ENCODE measurements around the gene PPP4R2.

PPP4R2 gene

DNA sequence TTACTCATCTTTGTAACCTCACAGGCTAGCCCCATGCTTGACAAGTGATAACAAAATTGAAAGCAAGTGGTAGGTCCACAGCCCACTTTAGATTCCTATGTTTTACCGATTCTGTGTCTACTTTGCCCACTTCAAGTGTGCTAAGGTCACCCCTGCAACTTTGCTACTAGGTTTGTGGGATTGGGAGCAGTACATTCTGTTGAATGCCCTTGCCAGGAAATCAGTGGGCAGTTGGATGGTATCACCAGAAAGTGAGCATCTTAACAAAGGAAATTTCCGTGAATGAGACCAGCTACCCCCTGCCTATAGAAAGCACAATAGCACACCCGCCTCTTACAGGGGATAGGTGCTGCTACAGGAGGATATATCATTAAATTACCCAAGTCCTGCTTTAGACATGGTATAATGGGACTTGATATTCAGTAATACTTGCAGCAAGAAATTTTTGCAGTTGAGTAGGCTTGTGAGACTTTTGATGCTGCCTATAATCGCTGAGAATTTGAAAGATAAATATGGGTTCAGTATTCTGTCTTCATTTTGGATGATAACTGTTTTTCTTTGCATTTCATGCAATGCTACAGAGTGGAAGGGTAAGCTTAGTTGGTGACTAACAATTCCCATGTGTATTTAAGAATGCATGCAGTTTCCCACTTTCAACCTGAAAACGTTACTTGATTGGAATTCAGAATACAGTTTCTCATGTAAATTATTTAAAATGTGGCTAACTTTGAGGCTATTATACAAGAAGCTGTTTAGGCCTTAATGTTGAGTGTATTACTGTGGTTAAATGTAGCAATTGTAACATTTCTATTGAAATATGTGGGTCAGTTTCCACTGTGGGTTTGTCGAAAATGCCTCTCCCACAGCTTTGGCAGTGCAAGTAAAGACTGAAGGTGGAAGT is 74.3 kb downstream of the PPP4R2 start:
- DNase-seq (ENCODE audit: low spot score) = no peak

DNA sequence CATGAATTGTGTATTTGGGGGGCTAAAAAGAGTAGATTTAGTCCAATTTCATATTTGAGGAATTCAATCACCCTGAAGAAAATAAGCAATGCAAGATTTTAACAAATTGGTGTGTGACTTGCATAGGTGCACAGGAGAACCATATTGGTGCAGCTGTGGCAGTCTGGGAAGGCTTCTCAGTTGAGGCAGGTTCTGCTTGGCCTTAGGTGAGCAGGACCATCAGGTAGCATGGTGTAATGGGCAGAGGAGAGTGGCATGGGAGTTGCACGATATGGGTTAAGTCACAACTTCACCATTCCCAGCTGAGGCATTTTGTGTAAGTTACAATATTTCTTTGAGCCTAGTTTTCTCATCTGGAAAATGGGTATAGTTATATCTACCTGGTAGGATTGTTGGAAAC is 75.3 kb downstream of the PPP4R2 start:
- DNase-seq (ENCODE audit: low spot score) = no peak

DNA sequence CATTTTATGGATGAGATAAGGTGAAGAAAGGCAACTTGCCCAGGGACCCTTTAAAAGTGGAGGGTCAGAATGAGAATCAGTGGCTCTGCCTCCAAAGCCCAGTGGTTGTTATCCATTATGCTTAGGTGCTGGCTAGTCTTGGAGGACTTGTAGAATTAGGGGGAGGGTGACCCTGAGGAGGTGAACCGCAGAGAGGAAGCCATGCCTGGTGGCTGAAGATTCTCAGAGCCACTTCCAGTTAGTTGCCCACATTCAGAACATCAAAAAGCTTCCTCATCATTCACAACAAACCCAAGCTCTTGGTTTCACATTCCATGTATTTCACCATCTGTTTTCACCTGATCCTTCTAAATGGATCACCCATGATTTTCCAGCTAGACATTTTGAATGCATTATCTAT is 76.0 kb downstream of the PPP4R2 start:
- DNase-seq (ENCODE audit: low spot score) = no peak

DNA sequence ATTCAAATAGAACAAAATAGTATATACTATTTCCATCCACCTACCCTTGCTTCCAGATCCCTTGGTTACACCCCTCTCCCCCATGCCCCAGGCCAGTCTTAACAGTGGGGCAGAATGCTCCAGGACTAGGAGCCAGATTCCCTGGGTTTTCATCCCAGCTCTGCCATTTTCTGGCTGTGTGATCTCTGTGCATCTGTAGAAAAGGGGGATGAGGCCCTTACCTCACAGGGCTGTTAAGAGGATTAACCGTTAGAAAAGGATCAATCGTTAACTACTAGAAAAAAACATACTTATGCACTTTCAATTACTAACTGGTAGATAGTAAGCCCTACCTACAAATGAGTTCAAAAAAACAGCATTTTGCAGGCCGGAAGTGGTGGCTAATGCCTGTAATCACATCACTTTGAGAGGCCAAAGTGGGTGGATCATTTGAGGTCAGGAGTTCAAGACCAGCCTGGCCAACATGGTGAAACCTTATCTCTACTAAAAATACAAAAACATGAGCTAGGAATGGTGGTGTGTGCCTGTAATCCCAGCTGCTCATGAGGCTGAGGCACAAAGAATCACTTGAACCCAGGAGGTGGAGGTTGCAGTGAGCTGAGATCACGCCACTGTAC is 76.6 kb downstream of the PPP4R2 start:
- no peak for DNase-seq (ENCODE audit: low spot score)

DNA sequence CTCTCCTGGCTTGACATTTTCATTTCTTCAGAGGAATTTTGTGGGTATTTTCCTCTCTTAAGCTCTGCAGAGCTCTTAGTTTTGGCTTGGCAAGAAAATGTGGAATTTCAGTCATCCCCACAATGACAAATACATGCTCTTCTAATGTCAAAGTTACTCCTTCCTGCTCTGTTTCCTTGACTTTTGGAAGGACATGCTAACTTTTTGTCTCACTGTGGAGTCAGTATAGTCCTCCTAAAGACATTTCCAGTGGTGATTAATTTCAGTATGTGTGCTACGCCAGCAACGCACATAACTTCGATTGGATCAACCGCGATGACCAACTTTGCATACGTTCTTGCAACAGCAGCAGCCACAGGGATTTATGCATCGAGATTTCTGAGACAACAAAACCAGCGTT is 78.2 kb downstream of the PPP4R2 start:
- no peak for DNase-seq (ENCODE audit: low spot score)

DNA sequence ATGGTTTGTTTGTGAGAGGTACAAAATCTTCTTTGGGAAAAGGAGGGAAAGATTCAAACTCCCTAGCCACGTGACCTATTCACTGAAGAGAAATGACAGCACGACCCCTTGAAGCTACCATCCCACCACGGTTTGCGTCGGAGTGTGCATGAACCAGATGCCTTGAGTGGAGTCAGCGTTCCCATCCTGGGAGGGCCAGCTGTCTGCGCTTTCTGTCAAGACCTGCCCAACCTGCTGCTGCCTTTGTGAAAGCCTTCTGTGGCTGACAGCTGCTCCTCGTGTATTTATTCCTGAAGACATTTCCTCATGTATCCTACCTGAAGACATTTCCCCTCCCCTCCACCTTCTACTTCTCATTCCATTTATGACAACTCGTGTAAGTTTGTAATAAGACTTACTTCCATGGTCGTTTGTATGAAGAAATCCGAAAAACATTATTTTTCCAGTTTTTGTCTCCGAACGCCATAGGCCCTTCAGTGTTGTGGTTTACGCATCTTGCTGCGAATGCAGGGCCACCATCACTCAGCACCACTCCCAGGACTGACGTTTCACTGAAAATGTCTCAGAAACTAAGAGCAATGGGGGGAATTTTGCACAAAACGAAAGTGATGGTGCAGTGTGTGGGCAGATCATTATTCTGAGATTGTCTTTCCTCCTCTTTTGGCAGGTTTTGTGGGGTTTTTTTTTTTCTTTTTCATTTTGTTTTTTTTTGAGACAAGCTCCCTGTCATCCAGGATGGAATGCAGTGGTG is 83.8 kb downstream of the PPP4R2 start:
- no peak for DNase-seq (ENCODE audit: low spot score)

DNA sequence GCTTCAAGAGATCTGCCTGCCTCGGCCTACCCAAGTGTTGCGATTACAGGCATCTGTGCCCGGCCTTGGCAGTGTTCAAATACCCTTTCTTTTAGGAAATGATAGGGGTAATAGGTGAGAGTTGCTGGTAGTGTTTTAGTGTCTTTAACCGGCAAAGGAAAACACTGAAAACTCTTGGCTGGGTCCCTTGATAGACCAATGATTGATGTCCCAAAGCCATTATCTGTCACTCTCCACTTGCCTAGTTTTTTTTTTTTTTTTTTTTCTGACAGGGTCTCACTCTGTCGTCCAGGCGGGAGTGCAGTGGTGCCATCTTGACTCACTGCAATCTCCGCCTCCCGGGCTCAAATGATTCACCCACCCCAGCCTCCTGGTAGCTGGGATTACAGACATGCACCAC is 84.5 kb downstream of the PPP4R2 start:
- no peak for DNase-seq (ENCODE audit: low spot score)

DNA sequence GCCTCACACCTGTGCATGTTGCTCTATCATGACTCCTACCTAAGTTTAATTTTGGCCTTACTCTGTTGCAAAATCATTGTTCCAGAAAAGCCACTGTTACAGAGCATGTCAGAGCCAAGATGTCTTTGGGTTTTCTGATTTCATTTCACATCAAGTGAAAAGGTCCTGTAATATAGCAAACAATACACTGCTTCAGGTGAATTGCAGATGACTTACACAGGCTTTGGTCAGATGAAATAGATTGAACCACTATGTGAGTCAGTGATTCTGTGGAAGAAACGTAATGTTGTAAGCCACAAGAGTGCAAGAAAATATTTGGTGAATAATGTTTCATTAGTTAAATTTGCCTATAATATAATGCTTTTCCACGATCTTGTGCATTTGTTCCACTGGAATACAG is 87.6 kb downstream of the PPP4R2 start:
- DNase-seq (ENCODE audit: low spot score) = no peak

DNA sequence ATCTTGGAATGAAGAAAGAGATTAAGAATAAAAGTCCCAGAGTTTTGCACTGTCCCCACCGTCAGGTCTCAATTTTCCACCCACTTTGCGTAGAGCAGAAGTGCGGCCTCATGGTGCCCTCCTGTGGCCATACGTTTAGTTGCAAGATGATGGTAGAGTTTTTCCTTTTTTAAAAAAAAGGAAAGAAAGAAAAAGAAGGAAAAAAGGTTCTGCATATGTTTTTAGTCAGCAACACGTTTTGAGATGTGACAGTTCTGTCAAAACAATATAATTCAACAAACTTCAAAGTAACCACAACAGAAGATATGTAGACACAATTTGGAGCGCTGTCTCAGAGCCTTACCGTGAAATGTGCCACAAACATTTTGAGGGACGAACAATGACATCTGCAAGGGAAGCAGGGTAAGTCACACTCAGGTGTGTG is 89.5 kb downstream of the PPP4R2 start:
- peak; percentile 50 for DNase-seq (ENCODE audit: low spot score)

DNA sequence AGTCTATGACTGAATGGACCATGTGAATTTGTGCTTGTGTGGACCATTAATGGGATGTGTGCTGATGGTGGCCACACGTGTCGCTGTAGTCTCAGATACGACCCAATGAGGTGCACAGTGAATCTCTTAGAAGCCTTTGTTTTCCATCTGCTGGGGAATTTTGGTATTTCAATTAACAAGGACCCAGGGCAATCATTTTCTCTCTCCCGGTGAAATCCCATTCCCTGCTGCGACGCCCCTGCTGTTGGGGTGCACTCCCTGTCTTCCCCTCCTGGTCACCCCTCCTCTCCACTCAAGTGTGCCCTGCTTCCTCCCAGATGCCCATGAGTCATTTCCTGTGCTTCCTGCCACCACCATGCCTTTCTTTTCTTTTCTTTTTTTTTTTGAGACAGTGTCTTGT is 97.5 kb downstream of the PPP4R2 start:
- peak; percentile 68 for DNase-seq (ENCODE audit: low spot score)

DNA sequence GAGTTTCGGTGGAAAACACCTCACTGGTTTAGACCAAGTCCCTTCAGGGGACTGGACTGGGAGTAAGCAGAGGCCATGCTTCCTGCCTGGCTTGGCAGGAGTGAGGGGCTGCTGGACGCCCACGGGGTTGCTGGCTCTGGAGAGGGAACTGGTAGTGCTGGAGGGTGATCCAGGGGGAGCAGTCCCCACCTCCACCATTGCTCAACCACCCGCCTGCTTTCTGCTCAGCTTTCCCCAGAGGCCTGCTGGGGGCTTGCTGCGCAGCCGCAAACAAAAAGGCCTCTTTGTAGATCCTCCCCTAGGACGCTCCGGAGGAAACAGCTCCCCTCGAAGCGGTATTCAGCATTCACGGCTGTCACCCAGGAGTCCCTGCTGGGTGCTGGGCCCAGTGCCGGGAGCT is 98.3 kb downstream of the PPP4R2 start:
- no peak for DNase-seq (ENCODE audit: low spot score)

DNA sequence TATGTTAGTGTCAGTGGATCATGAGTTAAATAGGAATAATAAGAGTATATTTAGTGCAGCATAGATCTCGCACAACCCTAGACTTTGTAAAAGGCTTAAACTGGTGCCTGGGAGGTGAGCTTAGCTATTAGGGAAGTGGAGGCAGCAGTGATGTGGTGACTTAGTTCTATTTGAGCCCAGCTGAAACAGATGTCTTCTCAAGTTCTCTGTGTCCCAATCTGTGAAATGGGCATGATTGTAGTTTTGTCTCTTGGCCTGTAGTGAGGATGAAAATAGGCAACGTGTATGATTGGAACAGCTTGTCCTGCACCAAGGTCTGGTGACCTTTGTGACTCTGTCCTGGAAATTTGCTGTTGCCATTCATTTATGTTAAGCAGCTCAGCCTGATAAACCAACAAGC is 99.6 kb downstream of the PPP4R2 start:
- no peak for DNase-seq (ENCODE audit: low spot score)

DNA sequence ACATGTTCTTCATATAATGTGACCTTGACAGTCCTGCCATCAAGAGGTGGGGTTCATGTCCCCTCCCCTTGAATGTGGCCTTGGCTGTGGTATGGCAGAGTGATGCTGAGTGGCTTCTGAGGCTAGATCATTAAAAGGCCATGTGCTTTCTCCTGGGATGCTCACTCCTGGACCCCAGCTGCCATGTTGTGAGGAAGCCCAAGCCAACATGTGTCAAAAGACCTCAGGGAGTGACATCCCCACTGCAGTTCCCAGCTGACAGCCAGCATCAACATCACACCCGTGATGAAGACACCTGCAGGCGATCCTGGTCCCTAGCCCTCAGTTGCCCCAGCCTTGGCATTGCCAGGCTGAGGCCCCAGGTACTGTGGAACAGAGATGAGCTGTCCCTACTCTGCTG is 101.4 kb downstream of the PPP4R2 start:
- no peak for DNase-seq (ENCODE audit: low spot score)

DNA sequence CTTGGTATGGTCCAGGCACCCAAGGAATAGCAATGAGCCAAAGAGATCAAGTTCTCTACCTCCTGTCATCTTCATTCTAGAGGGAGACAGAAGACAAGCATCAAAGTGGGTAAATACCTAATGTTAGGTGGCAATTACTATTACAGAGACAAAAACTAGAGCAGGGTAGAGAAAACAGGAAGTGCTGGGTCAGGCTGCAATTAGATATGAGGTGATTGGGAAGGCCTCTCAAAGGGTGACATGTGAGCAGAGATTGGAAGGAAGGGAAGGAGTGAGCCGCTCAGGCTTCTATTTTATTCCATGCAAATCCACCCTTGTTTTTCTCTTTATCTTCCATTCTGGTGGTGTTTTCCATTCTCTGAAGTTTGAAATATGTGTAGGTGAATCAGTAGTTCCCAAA is 102.3 kb downstream of the PPP4R2 start:
- DNase-seq (ENCODE audit: low spot score) = no peak

DNA sequence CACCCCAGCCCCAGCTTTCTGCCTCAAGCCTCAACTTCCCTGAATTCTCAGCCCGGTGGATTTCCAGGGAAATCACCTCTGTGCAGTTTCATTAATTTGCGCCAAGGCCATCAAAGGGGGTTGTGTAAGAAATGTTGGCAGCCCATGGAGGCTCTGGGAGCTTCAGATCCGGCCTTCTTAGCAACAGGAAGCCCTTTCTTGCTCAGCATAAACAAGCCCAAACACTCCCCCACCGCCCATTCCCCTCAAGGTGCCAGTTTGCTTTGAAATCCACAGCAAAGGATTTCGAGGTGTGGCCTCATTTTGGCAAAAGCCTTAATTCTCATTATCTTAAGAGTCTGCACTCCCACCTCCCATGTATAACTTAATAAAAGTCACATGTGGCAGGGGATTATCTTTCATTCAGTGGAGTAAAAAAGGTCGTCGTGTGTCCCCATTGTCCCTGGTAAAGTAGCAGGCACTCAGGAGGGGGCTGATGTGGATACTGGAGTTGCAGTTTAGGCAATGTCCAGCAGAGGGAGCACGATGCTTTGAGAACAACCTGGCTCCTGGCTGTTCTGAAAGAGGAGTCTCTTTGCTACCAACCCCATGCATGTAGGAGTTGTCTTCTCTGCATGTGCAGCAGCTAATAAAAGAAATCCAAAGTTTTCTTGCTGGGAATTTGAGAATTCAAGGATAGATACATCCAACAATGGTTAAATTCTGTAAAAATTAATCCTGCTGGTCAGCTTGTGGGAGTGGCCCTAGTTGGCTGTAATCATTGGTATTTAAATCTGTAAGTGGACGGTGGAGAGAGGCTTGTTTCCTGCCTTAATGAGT is 104.3 kb downstream of the PPP4R2 start:
- DNase-seq (ENCODE audit: low spot score) = peak; percentile 75

DNA sequence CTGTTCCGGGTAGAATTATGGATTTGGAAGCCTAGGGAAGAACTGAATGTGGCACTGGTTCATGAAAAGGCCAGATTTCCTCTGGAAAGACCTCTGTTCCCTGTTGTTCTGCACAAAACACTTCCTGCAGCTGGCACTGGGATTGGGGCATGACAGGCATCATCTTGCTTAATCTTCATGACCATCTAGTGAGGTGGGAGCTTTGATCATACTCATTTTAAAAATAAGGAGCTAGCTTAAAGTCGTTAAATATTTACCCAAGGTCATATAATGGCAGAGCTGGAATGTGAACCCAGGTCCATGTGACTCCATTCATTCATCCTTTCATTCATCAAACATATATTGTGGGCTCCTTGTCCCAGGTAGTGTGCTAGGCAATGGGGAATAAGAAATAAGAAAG is 105.3 kb downstream of the PPP4R2 start:
- DNase-seq (ENCODE audit: low spot score) = peak; percentile 39

DNA sequence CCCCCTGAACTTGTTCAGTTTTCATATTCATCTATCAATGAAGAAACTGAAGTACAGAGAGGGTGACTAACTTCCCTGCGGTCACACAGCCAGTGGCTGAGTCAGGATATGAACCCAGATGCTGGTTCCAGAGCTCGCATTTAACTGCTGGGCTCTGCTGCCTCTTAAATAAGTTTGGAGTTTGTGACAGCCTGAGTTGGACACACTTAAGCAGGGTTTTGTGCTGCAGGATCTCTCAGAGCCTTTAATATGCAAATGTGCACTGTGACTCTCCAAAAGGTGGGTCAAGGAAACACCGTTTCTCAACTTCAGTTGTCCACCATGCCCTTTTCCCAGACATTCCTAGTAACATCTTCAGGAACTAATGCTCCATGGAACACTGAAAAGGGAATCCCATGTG is 110.6 kb downstream of the PPP4R2 start:
- no peak for DNase-seq (ENCODE audit: low spot score)

DNA sequence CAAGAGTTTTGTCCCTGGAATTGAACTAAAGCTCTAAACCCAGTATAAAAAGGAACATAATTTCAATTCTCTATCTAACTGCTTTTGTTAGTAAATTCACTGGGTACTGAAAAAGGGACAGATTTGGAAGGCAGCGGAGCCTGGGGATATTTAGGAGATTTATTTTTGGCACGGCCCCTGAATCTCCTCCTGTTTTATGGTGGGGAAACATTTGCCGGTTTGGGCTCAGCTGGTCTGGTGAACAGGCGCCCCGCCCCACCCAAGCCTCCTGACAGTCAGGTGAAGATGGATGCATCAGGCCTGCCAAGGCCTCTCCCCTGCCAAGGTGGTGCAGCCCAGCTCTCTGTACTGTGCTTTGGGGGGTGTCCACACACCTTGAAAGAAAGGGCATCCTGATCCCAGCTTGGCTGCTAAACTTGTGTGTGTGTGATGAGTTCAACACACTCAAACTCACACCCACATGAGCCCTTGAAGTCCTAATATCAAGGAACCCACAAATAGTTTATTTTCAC is 111.1 kb downstream of the PPP4R2 start:
- no peak for DNase-seq (ENCODE audit: low spot score)

DNA sequence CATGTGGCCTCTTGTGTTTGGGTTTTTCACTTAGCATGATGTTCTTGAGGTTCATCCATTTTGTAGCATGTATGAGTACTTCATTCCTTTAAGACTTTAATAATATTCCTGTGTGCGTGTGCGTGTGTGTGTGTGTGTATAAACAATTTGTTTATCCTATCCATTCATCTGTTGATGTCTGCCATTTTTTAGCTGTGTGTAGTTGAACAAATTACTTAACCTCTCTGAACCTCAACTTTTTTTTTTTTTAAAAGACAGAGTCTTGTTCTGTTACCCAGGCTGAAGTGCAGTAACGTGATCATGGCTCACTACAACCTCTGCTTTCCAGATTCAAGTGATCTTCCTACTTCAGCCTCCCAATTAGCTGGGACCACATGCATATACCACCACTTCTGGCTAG is 112.1 kb downstream of the PPP4R2 start:
- DNase-seq (ENCODE audit: low spot score) = no peak

DNA sequence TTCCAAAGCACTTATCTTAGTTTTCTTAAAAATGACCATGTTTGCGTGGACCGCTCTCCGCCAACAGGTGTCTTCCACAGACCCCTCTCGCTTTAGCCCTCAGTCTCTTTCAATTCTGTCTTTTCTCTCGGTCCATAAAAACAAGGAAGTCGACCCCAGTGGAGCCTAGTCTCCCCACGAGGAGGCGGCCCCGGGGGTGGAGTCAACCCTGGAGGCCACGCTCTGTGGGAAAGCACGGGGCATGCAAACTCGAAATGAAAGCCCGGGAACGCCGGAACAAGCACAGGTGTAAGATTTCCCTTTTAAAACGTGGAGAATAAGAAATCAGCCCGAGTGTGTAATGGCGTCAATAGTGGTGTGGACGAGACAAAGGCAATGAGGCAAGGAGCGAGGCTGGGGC is 113.9 kb downstream of the PPP4R2 start:
- DNase-seq (ENCODE audit: low spot score) = no peak

DNA sequence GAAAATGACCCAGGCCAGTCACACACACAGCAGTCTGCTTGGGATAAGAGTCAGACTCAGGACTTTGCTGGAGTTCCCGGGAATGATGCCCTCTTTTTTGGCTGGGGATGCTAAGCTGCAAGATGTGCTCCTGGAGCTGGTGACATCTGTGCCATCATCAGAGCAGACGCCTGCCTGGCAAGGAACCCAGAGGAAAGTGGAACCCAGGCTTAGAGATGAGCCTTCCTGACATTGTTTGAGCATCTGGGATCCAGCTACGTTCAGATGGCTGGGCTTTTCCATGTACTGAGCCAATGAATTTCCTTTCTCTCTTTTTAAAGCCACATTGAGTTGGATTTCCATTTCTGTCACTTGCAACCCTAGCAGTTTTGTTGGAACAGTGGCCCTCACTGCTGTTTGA is 118.1 kb downstream of the PPP4R2 start:
- no peak for DNase-seq (ENCODE audit: low spot score)

DNA sequence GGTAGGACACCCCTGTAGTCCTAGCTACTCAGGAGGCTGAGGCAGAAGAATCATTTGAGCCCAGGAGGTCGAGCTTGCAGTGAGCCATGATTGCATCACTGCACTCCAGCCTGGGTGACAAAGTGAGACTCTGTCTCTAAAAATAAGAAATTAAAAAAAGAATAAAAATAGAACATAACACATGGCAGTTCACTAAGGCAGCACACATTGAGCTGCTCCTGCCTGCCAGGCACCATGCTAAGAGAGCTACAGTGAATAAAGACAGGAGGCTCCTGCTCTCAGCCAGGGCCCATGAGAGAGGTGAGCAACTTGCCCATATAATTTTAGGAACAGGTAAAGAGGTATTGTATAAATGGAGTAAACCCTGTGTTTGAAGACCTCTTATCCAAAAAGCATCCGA is 119.2 kb downstream of the PPP4R2 start:
- DNase-seq (ENCODE audit: low spot score) = no peak
